ENCODE results near the gene SVBP.

Gene SVBP

DNA sequence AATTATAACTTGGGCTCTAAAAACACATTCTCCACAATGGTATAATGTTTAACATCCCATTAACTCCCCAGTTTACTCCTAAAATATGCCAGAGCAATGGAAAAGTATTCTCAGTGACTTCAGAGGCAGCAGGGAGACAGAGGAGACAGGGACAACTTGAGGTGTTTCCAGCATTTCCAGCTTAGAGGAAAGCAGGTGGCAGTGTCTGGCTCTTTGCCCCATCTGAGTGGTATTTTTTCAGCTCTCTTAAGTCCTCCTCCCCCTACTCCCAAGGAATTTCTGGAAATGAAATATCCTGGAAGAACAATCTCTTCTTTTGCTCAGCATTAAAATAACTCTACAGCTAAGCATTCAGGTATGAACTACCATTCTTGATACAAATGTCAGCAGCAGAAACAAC is 11.0 kb downstream of the SVBP start:
- DNase-seq (ENCODE audit: low read depth): no peak

DNA sequence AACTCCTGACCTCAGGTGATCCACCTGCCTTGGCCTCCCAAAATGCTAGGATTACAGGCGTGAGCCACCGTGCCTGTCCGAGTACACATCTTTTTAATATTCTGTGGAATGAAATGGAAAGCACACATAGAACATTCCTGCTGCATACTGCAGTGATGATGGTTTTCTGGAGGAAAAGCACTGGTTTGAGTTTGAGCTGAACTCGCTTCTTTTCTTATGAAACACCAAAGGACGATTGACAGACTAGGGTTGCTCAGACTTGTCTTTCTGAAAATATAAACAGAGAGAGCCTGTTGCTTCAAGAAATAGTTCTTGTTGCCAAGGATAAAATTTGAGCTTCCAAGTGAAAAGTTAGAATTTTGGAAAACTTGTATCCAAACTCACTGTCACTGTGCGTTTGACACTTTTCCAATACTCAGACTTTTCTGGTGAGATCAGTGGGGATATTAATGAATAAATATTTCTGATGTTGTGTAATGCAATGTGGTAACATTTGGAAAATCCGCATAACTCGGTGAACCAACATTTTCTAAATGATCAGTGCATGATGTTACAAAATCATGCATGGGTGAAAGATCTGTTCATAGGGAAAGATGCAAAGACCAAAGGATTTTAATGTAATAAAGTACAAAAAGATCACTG is 15.2 kb downstream of the SVBP start:
- DNase-seq (ENCODE audit: low read depth): no peak

DNA sequence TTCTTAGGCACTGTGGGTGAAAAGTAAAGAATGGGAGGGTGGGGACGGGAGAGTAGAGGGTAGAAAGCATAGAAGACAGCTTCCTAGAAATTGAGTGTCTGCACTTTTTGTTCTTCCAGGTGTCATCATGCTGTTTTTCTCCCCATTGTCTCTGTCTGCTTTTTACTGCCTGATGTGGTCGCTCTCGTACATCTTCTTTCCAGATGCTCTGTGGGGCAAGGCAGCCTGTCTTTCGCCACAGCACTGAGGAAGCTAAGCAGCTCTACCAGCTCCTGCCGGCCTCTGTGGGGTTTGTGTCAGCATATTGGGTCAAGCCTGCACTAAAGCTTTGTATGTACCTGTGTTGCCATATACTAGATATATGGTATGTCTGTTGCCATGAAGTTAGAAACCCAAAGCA is 19.2 kb downstream of the SVBP start:
- no peak for DNase-seq (ENCODE audit: low read depth)

DNA sequence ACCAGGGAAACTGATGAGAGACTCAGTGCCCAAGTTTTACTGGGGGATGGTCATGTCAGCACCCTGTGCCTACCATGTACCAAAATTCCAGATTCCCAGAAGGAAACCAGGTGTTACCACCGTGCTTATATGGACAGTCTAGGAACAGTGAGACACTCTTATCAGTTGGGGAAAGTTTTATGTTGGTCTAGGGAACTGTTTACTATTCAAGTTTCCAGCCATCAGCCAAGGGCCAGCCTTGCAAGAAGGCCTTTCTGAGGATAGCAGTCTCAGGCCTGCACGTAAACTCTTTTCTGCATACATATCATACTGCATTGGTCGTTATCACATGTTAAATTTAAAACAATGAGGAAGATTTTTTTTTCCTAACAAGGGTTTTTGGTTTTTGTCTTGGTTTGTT is 19.8 kb downstream of the SVBP start:
- no peak for DNase-seq (ENCODE audit: low read depth)

DNA sequence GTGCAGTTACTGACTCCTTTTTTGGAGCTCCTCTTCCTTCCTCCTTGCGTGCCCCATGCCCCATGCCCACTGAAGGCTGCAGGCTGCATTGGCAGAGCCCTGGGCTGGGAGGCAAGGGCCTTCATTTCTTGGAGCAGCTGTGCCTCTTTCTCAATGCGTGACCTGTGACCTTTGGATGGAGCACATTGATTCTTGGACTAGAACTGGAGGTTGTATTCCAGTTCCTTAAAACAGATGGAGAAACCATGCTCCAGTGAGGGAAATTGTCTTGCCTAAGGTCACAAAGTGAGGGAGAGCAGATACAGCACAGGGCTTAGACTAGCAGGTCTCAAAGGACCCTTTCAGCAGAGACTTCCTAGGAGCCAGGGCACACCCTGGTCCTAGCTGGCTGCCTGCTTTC is 23.4 kb downstream of the SVBP start:
- no peak for DNase-seq (ENCODE audit: low read depth)

DNA sequence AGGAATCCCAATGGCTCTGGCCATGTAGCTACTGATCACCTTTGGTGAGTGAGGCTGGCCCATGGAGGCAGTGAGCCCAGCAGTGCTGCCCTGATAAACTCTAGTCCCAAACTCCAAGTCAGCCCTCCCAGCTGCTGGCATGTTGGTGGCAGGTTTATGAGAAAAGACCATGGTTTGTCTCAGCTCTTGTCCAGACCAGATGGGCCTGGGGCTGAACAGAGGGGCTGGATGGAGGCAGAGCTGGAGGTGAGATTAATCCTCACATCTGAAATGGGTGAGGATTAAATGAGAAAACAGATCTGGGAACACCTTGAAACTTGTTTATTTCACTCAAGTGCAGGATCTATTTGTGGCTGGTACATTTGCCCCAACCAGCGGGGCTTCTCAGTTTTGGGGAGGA is 29.2 kb downstream of the SVBP start:
- no peak for DNase-seq (ENCODE audit: low read depth)

DNA sequence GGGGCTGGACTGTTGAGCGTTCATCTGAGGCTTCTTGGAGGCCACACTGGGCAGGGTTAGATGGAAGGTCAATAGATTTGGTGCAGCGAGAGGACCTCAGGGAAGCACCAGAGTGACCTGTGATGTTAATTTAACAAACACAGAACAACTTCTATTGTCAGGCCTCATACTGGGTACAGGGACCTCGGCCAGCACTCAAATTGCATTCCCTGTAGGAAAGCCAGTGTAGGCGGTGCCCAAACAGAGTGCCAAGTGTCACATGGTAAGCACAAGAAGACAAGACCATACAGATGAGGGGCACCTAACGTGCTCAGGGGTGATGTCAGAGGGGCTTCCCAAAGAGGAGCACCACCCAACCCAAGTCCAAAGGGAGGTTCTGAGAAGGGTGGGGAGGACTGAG is 31.1 kb downstream of the SVBP start:
- no peak for DNase-seq (ENCODE audit: low read depth)

DNA sequence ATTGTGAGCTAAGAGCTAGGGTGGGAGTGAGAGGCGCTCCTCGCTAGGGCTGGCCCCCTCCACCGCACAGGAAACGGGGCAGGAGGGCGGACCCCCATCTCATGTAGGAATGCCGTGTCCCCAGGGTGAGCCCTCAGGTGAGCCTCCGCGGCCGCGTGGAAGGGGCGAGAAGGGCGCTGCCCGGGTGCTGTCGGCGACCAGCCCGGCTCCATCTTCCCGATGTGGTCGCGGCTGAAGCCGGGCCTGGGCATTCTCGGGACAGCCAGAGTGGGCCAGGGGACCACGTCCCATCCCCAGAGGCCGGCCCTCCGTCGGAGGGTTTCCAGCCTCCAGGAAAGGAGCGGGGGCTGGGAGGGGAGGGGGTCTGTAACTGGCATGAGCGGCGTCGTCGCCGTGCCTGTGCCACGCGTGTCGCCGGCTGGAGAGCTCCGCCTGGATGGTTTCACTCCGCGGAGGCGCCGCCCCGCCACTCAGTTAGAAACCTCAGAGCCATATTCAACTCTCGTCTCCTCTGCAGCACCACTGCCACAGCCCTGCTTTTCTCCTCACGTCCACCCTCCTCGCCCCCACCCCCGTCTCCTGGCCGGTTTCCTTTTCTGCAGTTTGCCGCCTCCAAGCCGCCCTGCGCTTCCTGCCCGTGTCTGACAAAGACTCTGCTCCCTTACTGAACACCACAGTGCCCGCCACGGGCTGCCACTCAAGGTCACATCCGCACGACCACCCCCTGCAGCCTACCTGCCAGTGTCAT is 32.1 kb downstream of the SVBP start, which contains the start of gene TMEM269:
TMEM269 (plus strand) TSS at position 46 of the 748 bp plus-strand sequence. CDS start 4,903 bp downstream, outside the sequence.
- no peak for DNase-seq (ENCODE audit: low read depth)

DNA sequence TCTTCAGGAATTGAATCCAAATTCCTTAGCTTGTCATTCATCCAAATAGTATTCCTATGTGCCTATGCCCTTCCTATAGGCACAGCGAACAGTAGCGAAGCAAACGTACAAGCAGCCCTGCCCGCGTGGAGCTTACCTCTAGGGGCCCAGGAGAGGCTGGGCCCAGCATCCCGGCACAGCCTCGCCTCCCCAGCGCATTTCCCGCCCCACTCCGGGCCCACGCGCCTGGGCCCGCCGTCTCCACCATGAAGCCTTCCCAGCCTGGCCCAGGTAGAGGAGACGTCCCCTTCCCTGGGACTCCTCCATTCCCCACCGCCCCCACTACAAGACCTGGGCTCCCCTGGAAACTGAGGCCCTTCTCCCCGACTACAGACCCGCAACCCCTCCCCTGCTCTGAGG is 32.7 kb downstream of the SVBP start:
- DNase-seq (ENCODE audit: low read depth): no peak

DNA sequence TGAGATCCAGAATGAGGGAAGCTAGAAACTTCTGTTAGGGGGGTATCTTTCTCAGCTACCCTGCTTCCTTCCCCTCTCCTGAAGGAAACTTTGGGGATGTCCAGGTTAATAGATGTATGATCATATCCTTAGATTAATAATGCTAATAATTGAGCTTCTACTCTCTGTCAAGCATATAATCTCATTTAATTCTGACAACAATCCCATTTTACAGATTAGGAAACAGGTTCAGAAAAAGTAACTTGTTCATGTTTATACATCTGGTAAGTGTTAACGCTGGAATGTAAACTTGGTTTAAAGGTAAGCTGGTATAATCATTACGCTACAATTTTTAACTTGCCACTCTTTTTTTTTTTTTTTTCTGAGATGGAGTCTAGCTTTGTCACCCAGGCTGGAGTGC is 34.1 kb downstream of the SVBP start:
- no peak for DNase-seq (ENCODE audit: low read depth)

DNA sequence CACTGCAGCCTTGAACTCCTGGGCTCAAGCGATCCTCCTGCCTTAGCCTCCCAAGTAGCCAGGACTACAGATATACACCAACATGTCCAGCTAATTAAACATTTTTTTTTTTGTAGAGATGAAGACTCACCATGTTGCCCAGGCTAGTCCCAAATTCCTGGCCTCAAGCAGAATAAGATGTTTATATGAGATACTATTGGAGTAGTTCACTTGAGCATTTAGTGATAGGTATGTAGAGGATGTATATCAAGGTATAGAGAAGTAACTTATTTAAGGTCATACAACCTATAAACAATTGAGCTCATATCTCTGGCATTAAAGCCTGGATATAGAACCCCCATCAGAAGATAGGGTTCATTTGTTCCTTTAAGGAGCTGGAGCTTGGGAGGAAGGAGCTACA is 37.0 kb downstream of the SVBP start:
- no peak for DNase-seq (ENCODE audit: low read depth)

DNA sequence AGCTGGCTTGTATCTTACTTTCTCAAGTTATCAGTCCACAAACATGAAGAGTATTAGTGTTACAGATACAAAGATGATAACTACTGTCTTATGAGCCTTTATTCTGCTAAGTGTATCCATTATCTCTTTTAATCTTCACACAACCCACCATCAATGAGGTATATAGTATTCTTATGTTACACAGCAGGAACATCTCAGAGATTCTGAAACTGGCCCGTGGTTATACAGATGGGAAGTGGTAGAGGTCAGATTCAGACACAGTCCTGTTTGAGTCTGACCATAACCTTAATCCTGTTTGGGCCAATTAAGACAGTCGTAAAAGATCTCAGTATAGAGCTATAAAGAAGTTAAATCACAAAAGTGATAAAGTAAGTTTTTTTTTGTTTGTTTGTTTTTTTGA is 37.5 kb downstream of the SVBP start:
- no peak for DNase-seq (ENCODE audit: low read depth)

DNA sequence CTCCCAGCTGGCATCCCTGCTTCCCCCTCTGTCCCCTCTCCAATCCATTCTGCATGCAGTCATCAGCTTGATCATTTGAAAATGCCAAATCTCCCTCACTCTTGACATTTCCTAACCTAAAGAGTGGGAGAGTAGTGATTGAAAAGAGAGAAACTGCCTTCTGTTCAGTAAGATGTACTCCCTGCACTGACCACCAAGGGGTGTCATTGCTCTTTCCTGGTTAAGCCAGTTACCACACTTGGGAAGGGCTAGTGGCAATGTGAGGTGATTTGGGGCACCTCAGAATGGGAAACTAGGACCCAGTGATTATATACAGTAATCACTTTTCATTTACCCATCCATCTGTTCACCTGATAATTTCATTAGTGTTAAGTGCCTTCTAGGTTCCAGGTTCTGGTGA is 39.3 kb downstream of the SVBP start:
- DNase-seq (ENCODE audit: low read depth): no peak

DNA sequence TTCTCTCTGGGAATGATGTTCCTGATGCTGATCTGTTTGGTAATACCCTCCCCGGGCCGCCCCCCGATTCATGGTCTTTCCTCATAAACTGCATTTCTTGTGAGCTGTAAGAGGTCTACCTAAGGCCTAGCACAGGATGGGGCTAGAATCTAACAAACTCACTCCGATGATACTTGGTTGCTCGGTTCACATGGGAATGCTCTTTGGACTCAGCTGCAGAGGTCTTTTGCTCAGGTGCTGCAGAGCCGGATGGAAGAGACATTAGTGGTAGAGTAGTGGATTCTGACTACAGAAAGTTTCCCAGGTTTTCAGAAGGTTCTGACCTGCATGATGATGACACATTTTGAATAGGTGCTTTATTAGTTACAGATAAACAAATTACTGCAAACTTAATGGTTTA is 40.7 kb downstream of the SVBP start:
- no peak for DNase-seq (ENCODE audit: low read depth)

DNA sequence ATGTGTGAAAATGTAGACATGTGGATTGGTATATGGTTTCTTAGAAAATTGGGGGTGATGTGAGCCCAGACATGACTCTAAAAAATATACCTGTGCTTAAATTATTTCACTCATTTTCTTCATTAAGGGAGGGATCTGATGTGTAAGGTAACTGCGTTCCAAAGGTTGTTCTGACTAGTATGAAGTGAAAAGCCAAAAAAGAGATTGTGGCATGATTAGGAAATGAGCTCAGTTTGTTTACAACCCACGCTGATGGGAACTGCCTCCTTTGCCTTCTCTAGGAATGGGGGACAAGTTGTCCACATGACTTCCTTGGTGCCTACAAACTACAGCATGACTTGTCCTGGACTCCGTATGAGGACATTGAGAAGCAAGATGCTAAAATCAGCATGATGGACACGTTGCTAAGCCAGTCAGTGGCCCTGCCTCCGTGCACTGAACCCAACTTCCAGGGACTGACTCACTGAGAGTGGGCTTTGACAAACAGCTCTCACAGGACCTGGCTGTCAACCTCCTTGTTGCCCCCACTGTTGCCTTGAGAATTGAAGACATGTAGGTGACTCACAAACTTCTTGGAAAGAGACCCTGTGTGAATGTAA is 42.2 kb downstream of the SVBP start:
- DNase-seq (ENCODE audit: low read depth): no peak

DNA sequence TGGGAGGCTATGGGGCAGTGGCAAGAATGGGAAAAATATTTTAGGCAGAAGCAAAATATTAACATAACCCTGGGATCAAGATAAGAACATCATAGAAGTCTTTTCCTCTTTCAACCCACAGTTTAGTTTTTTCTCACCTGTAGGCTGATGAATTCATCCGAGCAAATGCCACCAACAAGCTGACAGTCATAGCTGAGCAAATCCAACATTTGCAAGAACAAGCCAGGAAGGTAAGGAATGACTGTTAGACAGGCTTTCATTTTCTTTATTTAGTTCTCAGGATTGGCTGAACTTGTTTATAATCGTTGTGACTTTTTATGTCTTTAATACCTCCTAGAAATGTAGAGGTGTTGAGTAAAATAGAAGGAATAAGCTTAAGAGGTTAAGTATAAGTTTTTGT is 43.8 kb downstream of the SVBP start:
- no peak for DNase-seq (ENCODE audit: low read depth)

DNA sequence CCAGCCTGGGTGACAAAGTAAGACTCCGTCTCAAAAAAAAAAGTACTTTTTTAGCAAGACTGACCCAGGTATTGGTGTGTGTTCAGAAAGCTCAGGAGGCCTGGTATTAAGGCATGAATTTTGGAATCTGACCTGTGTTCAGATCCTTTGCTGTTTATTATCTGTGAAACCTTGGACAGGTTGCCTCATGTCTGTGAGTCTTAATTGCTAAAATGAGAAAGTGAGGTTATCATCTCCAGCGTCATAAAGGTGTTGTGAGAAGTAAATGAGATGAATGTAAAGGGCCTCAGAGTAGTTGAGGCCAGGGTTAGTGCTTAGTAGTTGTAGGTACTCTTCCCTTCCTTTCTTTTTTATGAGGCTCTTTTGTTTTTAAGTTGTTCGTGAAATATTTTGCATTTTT is 47.4 kb downstream of the SVBP start:
- DNase-seq (ENCODE audit: low read depth): no peak

DNA sequence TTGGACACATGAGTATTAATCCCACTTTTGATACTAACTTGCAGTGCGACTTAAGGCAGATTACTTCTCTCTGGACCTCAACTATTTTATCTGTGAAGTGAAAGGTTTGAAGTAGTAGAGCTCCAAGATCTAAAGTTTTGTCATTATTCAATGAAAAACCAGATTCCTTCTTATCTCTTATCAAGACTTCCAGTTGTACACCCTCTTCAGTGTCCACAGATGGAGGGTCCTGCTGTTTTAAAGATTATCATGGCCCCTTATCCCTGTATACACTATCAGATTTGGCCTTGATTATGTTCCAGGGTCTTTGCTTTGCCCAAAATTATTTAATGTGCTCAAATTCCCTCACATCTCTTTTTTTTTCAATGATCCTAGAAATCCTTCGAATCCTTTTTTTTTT is 49.0 kb downstream of the SVBP start:
- no peak for DNase-seq (ENCODE audit: low read depth)

DNA sequence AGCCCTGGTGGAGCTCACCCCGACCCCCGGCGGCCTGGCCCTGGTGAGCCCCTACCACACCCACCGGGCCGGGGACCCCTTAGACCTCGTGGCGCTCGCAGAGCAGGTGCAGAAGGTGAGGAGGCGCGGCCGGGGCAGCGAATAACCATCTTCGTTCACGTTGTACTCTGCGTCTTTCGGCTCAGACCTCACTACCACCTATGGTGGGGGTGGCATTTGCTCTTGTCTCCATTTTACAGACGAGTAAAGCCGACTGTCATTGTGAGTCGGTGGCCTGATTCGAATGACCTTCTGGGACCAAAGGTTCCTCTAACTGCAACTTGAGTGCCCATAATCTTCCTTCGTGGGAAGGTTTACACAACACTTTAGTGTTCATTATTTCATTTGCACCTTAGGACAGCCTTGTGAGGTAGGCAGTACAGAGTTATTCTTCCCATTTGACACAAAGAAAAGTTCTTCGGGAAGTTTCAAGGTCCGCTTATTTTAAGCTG is 49.6 kb downstream of the SVBP start:
- DNase-seq (ENCODE audit: low read depth): no peak

DNA sequence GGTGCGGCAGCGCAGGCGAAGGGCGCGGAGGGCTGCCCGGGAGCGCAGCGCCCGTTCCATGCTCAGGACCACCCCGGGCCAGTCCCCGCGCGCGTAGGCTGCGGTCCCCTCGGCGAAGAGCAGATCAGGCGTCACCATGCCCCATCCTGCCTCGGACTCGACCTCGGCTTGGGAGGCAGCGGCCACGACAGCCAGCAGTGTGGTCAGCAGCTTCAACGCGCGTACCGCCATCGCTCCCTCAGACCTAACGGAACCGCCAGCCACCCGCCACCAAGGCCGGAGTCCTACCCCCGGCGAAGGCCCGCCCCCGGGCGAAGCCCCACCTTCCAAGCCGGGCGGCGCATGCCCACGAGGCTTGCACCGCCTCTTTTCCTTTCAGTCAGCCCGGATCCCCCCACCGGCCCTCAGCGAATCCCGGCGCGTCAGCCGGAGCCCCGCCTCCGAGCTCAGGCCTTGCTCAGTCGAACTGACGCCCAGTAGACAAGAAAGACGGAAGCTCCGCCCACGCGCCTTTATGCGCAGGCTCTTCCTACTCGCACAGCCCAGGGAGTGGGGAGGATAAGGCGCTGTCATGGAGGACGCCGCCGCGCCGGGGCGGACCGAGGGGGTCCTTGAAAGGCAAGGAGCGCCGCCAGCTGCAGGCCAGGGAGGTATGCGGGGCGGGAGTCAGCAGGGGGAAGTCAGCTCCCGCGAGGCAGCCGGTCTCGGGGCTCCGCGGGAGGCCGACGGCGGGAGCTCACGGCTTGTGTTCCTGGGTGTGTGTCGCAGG is 50.3 kb downstream of the SVBP start, which contains the start of the genes C1orf50 and P3H1:
C1orf50 (plus strand) TSS at position 509 of the 769 bp plus-strand sequence; CDS start at position 572, 63 bp downstream.
P3H1 (minus strand) TSS at position 288 of the 769 bp plus-strand sequence; CDS start at position 231, 57 bp downstream.
- peak; percentile 99 for DNase-seq (ENCODE audit: low read depth)

DNA sequence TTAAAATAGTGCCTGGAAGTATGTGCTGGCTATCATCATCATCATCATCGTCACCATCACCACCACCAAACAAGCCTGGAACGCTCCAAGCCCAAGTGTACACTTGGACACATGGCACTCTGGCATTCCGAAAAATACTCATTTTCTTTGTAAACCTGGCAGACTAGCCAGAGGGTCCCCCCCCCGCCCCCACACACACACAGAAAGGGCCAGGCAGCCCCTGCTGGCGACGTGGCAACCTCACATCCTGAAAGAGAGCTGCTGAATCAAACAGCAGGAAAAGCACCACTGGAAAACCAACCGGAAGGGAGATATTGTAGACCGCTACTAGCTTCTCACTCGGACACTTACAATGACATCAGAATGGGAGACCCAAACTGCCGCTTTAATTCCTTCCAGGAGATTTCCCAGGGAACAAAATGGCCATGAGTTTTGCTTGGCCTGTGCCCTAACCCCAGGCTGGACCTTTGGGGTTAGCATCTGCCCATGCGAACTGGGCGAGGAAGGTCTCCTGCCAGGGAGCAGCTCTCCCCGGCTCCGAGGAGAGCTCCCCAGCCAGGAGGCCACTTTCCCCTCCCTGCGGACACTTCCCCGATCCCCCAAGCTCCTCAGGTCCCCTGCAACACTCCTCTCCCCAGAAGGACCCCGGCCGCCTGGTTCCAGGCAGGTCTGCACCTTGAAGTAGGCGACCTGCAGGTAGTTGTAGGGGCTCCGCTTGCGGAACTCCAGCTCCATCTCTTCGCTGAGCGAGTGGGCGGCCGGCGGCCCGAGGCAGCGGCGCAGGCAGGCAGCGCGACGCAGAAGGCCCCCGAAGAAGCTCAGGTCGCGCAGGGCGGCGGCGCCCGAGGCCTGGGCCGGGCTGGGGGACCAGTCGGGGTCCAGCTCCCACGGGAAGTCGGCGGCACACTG is 51.1 kb downstream of the SVBP start:
- no peak for DNase-seq (ENCODE audit: low read depth)

All from CMK (cell line).